ENCODE data around the gene NFIL3. TPM values are rescaled to one million over a fixed set of nuclear protein-coding genes. Genes with fewer than 3 reads are reported as not detected.

Gene NFIL3
- total and polyA plus RNA-seq, 7 donors, result 22.4 to 152 (median 67.3) TPM

GRCh38 chr9:91420501-91421127, 3.0 kb downstream of the NFIL3 start:
- intact Hi-C loops (cut with DNase I), result loop anchor here (5.0 kb wide), 4 partner anchors 58 to 318 kb away; partner anchors contain the start of gene AUH (in 2 of the 2)
- TF ChIP-seq, protein P1, sequence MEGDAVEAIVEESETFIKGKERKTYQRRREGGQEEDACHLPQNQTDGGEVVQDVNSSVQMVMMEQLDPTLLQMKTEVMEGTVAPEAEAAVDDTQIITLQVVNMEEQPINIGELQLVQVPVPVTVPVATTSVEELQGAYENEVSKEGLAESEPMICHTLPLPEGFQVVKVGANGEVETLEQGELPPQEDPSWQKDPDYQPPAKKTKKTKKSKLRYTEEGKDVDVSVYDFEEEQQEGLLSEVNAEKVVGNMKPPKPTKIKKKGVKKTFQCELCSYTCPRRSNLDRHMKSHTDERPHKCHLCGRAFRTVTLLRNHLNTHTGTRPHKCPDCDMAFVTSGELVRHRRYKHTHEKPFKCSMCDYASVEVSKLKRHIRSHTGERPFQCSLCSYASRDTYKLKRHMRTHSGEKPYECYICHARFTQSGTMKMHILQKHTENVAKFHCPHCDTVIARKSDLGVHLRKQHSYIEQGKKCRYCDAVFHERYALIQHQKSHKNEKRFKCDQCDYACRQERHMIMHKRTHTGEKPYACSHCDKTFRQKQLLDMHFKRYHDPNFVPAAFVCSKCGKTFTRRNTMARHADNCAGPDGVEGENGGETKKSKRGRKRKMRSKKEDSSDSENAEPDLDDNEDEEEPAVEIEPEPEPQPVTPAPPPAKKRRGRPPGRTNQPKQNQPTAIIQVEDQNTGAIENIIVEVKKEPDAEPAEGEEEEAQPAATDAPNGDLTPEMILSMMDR (IDR thresholded peaks at IDR 0.05), result no peak
- H3K9me3 ChIP-seq, result no peaks in the 10 kb centered on the region
- H3K27ac ChIP-seq, result peak overlapping the region; percentile 95
- no peak for DNase-seq
- ATAC-seq, result no peak
- H3K27me3 ChIP-seq (ENCODE audit: insufficient read depth in 3 of 3, low read length in 2 of 3), result no peaks in the 10 kb centered on the region
- peak overlapping the region; percentile 87 for H3K4me3 ChIP-seq
- no peaks in the 10 kb centered on the region for H3K36me3 ChIP-seq (ENCODE audit: insufficient read depth in 1 of 2, low read depth in 1 of 2)
- WGBS, 3 donors, result 44 to 48% (median 46%) methylated on average over 16 of the region's 16 CpGs
- H3K4me1 ChIP-seq, result peaks cover 45% of the 10 kb centered on the region

DNA sequence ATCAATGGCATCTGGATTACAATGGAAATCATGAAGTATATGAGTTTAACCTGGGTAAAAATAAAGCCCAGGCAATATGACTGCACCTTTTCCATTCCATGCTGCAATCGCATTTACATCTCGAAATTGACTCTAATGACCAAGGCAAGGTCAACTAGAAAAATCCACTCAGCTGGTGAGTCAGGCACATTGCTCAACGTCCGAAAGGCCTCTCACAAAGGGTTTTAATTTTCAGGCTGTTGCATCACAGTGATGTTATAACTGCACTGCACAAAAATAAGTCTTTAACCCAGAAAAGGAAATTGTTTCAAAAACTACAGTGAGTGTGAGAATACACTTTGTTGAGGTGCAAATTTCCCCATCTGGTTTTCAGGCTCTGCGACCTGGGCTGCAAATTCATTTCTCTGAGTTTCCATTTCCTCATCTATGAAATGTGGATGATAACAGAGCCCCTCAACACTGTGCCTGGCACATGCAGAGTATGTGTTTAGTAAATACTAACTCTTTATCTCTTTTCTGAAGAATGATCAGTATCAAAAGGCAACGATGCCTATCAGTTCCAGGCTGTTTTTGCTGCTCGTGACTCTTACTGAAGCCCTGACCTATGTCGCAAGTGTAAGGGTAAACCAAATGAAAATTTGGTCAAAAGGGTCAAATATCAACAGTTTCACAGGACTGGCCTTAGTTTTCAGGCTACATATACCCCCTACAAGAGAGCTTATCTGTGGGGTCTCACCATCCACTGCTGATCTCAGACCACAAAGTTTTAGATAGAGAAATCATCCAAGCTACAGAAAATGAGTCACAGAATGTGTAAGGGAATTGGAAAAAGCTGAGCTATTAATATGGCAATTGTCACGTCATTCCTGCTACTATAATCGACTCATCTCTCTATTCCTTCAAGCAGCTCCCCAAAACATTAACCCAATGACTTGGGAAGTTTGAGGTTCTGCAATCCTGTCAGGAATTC, 4.1 kb downstream of the NFIL3 start:
- TF ChIP-seq, protein P1 (IDR thresholded peaks at IDR 0.05), result no peak
- peak overlapping the region; percentile 95 for H3K27ac ChIP-seq
- intact Hi-C loops (cut with DNase I), result loop anchor here (5.0 kb wide), 4 partner anchors 57 to 317 kb away; partner anchors contain the start of gene AUH (in 2 of the 2)
- no peaks in the 10 kb centered on the region for H3K36me3 ChIP-seq (ENCODE audit: insufficient read depth in 1 of 2, low read depth in 1 of 2)
- H3K9me3 ChIP-seq, result no peaks in the 10 kb centered on the region
- ATAC-seq, result peak; percentile 35 to 66 (median 52)
- 39 to 57% (median 47%) methylated on average over 10 of the region's 10 CpGs for WGBS, 3 donors
- H3K4me1 ChIP-seq, result peaks cover 45% of the 10 kb centered on the region
- peak overlapping the region; percentile 87 for H3K4me3 ChIP-seq
- no peaks in the 10 kb centered on the region for H3K27me3 ChIP-seq (ENCODE audit: insufficient read depth in 3 of 3, low read length in 2 of 3)
- peak; percentile 74 to 77 for DNase-seq

DNA sequence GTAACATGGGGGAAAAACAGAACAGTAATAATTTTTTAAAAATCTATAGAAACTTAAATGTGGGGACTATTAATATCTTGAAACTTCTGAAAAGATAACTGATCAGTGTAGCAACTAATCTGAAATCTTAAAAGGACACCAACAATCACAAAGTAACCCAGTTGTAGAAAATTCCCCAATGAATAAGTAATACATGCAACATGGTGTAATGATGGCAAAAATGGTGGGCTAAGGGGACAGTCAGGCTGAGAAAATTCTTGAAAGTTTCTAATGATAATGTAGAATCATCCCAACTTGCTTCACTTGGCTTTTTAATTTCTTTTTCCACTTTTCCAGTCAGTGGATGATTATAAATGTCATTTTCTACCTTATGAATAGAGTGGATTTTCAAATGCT, 5.4 kb downstream of the NFIL3 start:
- H3K9me3 ChIP-seq, result no peaks in the 10 kb centered on the region
- ATAC-seq (no peak), DNase-seq (no peak)
- intact Hi-C loops (cut with DNase I), result no loop called here
- H3K27me3 ChIP-seq (ENCODE audit: insufficient read depth in 3 of 3, low read length in 2 of 3), result no peaks in the 10 kb centered on the region
- no peaks in the 10 kb centered on the region for H3K36me3 ChIP-seq (ENCODE audit: insufficient read depth in 1 of 2, low read depth in 1 of 2)
- peak overlapping the region; percentile 87 for H3K4me3 ChIP-seq
- H3K4me1 ChIP-seq, result peaks cover 45% of the 10 kb centered on the region
- peak overlapping the region; percentile 95 for H3K27ac ChIP-seq
- TF ChIP-seq, protein P1 (IDR thresholded peaks at IDR 0.05), result no peak

DNA sequence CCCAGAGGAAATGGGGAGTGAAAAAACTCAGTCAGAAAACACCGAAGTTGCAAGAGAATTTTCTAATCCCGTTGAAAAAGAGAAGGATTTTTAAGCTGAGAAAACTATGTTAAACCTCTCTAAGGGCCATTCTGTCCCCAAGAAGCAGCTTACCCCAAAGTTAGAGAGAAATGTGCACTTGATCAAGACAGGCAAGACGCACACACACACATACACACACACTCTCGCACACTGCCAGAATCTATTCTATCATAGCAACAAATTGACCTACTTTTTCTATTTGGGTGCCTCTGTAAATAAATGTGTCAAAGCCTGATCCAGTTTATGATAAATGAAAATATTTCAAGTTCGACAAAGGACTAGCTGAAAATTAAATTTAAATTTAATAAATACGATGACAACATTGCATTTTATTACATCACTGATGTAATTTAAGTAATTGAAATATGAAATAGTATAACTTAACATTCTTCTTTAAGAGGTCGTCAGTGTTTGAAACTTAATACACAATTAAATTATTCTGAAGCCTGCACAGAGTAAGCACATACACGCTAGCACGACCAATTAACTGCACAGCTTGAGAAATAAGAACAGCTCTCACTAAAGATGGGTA, 5.9 kb downstream of the NFIL3 start:
- TF ChIP-seq, protein P1 (IDR thresholded peaks at IDR 0.05), result no peak
- no peak for ATAC-seq
- WGBS, 3 donors, result 40 to 57% (median 42%) methylated on average over 9 of the region's 9 CpGs
- intact Hi-C loops (cut with DNase I), result no loop called here
- Histone ChIP-seq H3K4me3 (peak overlapping the region; percentile 87), H3K36me3 (ENCODE audit: insufficient read depth in 1 of 2, low read depth in 1 of 2) (no peaks in the 10 kb centered on the region), H3K9me3 (no peaks in the 10 kb centered on the region), H3K27me3 (ENCODE audit: insufficient read depth in 3 of 3, low read length in 2 of 3) (no peaks in the 10 kb centered on the region), H3K27ac (peak overlapping the region; percentile 95), H3K4me1 (peaks cover 45% of the 10 kb centered on the region)
- DNase-seq, result no peak
